G401 (cell line): Measurements from ENCODE around the gene HTRA3. TPM values are rescaled to one million over a fixed set of nuclear protein-coding genes. Genes with fewer than 3 reads are reported as not detected.

Experiments used
- DNase-seq: peaks from one replicate; pipeline ENCODE4 v3.0.0-alpha.2; 2015; ENCODE audit warnings: low spot score
- in situ Hi-C: cut with HindIII; loops from 2 replicates; pipeline ENCODE4 v1.10.0; 2016; ENCODE audit warnings: low sequenced_read_pairs, mixed read lengths
- total RNA-seq: library from RNA; depleted of rRNA; stranded (reverse); fragments of >200 nt; shearing (Covaris generic); gene quantifications from 2 replicates; pipeline ENCODE4 v1.2.3, GENCODE V29; 2014

The HTRA3 gene
- total RNA-seq, 1 experiment from 2014 or later: 0.14 TPM

DNA sequence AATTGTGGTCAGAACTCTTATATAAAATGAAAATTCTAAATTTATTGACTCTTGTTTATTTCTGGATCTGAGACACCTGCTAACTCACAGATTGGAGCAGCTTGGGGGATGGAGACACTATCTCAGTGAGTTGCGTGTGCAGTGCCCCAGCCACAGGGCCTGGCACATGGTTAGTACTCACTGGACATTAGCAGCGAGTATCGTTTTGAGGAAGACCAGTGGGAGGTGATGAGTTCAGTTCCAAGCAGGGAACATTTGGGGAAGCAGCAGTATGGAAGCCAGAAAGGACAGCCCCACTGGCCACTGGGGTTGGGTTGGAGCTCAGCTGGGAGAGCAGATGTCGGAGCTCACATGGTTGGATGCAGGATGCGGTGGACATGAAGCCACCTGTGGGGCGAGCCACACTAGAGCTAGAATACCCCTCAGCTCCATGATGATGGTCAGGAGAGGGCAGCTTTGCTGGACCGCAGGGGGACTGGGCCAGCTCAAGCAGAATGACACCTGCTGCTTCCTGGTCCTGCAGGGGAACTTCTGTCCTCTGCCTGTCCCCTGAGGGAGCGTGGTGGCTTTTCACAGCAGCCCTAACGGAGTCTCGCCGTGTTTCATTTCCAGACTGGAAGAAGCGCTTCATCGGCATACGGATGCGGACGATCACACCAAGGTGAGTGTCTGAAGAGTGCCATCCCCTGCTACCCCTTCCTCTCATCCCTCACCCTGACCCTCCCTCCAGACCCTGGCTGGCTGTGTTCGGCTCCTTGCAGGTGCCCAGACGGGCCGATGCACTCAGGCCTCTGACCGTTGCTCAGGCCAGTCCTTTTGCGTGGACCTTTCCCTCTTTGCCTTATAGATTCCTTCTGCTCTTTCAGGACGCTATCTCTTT is 32.5 kb downstream of the HTRA3 start:
- DNase-seq: no peak
- in situ Hi-C loops: no loop called here

DNA sequence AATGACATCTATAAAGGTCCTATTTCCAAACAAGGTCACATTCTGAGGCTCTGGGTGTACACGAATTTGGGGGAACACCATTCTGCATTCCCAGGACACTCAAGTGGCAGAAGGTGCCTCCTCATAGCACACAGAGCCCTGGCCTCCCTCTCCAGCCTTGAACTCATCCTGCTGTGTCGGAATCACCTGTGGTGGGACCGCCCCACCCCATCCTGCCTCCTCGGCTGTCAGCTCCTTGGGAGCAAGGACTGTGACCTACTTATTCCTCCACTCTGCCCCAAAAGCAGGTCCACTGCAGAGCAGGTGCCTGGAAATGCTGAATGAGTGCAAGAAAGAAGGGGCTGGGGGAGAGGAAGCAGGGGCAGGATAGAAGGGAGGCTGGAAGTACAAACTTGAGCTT is 33.5 kb downstream of the HTRA3 start:
- in situ Hi-C loops: no loop called here
- no peak for DNase-seq

DNA sequence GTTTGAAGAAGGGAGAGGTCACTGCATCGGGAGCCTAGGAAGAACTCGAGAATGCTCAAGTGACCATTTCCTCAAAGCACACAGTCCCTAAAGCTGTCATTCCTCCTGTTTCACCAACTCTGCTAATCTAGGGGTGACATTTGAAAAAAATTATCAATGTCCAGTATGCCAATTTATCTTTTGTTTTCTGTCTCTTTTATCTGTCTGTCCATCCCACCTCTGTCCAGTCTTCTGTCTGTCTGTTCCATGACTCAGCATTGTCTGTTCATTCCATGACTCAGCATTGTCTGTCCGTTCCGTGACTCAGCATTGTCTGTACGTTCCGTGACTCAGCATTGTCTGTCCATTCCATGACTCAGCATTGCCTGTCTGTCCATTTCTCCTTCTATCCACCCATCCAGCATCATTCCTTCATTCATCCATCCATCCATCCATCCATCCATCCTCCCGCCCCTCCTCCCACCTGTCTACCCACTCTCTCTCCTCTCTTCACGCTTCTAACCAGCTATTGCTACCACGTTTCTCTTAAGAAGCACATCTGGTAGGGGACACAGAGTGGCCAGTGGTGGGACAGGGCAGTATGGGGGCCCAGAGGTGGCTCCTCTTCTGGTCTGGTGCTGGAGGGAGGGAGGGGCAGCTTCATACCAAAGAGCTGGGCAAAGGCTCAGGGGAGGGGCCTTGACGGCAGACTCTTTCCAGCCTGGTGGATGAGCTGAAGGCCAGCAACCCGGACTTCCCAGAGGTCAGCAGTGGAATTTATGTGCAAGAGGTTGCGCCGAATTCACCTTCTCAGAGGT is 34.1 kb downstream of the HTRA3 start:
- in situ Hi-C loops: no loop called here
- DNase-seq: no peak

DNA sequence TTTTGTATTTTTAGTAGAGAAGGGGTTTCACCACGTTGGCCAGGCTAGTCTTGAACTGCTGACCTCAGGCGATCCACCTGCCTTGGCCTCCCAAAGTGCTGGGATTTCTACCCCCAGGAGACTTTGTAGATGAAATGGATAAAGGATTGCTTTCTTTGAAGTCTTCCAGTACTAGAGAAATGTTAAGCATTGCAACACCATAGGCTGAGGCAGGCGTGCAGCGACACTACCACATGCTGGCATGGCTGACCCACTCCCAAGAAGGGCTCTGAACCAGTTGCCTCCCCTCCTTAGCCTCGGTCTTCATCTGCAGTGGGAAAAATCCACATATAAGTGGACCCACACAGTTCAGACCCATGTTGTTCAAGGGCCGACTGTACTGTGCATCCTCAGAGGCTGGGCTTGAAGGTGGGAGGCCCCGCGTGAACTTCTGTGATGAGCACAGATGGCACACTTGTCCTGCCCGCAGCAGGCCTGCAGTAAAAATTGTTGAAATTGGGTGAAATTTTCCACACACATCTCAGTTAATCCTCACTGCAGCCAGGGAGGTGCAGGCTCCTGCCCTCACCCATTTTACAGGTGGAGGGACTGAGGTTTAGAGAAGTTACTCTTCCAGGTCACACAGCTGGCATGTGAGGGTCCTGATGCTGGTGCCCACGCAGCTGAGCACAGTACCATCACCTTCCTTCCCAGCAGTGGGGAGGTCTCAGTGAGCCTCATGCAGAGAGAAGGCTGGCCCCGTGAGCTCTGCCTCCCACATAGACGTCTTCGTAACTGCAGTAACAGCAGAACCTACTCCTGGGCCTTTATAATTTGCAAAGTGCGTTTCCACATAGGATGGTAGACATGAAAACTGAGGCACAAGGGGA is 35.5 kb downstream of the HTRA3 start:
- in situ Hi-C loops: no loop called here
- DNase-seq: no peak

DNA sequence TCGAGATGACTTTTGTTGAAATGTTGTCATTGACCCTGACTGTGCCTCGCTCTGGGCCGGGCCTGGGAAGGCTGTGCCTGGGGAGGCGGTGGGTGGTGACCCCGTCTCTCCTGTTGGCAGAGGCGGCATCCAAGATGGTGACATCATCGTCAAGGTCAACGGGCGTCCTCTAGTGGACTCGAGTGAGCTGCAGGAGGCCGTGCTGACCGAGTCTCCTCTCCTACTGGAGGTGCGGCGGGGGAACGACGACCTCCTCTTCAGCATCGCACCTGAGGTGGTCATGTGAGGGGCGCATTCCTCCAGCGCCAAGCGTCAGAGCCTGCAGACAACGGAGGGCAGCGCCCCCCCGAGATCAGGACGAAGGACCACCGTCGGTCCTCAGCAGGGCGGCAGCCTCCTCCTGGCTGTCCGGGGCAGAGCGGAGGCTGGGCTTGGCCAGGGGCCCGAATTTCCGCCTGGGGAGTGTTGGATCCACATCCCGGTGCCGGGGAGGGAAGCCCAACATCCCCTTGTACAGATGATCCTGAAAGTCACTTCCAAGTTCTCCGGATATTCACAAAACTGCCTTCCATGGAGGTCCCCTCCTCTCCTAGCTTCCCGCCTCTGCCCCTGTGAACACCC is 36.4 kb downstream of the HTRA3 start:
- in situ Hi-C loops: no loop called here
- DNase-seq: no peak

DNA sequence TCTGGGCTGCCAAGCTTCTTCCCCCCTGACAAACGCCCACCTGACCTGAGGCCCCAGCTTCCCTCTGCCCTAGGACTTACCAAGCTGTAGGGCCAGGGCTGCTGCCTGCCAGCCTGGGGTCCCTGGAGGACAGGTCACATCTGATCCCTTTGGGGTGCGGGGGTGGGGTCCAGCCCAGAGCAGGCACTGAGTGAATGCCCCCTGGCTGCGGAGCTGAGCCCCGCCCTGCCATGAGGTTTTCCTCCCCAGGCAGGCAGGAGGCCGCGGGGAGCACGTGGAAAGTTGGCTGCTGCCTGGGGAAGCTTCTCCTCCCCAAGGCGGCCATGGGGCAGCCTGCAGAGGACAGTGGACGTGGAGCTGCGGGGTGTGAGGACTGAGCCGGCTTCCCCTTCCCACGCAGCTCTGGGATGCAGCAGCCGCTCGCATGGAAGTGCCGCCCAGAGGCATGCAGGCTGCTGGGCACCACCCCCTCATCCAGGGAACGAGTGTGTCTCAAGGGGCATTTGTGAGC is 37.0 kb downstream of the HTRA3 start:
- in situ Hi-C loops: no loop called here
- no peak for DNase-seq

DNA sequence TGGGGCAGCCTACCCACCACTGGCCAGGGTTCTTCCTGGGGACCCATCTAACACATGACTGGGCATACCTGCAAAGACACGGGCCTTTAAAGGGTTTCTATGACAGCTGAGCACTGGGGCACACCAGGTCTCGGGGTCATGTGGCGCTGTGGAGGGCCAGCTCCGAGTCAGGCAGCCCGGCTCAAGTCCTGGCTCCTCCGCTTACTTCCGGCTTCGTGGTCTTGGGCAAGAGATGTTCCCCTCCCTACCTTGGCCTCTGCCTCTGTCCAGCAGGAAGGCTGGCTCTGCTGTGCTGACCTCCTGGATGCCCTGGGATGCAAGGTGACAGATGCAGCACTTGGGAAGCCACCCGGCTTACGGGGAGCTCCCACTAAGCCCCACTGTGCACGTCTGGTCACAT is 37.6 kb downstream of the HTRA3 start:
- DNase-seq: no peak
- in situ Hi-C loops: no loop called here

DNA sequence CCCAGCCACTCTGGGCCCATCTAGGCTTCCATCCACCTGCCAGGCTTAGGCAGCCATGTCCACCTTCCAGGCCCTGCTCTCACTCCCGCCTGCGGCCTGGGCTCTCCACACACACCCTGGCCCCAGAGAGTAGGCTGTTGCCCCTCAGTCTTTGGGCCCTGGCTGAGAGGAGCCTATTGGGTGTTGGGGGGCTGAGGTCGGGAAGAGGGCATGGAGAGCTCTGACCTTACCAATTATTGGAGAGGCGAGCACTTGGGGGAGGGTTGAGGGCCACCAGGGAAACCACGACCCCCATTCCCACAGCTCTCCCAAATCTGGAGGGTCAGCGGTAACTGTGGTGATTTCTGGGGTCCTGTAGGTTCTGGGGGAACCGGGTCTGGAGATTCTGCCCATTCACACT is 38.2 kb downstream of the HTRA3 start:
- in situ Hi-C loops: no loop called here
- DNase-seq: no peak

DNA sequence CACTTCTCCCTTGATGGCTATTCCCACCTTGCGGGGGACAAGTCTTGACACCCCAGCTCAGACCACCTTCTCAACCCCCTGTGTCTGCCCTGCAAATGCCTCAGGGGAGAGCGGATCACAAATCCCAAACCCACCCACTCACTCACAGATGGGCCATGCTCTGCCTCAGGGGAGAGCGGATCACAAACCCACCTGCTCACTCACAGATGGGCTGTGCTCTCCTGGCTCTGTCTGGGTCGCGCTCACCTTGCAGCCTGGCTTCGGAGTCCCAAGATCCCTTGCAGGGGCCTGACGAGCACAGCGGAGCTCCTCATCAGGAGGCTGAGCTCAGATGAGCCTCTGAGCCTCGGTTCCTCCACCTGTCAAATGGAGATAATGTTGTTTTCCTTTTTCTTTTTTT is 38.6 kb downstream of the HTRA3 start:
- in situ Hi-C loops: no loop called here
- no peak for DNase-seq

DNA sequence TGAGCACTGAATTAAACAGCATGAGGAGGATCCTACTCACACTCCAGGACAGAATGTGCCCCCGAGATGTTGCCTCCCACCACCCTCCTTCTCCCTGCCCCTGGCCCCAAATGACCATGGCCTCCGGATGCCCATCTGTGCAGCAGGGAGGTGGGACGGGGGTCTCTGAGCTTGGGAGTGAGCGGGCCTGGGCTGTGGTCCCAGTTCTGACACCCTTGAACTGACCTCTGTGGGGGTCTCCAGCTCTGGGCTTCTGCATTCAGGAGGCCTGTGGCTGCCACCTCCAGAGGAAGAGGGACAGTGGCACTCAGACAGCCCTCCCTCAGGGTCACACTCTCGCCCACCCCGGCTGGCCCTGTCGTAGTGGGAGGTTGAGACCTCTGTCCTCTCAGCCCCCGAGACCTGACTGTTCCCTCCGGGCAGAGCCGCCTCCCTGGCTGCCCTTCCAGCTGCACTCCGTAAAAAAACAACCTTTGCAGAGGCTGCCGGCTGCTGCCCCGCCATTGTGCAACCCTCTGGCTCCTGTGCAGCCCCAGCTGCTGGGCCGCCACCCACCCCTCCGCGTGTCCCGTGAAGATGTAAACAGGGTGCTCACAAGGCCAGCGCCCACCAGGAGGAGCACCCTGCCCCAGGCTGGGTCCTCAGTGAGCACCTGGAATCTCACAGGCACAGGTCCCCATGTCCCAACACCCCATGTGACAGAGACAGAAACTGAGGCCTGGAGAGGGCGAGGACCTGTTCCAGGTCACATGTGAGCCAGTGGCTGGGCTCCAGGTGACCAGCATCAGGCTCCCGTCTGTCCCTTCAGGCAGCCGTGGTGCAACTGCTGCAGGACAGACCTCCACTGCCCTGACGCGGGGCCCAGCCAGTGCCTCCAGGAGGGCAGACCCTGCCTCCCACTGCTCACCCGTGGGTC is 39.6 kb downstream of the HTRA3 start:
- in situ Hi-C loops: no loop called here
- DNase-seq: no peak

DNA sequence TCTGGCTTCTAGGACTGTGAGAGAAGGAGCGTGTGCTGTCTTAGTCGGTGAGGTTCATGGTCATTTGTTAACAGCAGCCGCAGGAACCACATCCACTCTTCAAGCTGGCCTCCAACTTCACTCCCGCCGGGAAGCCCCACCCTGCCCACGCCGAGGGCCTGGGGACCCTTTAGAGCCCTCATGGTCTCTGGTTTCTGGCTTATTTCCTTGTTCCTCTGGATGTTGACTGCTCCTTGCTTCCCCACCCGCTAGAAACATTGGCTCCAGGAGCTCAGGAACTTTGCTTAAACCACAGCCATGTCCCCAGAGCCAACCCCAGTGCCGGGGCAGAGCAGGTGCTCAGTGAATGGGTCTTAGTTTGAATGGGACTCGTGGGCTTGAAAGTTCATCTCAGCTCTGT is 40.8 kb downstream of the HTRA3 start:
- in situ Hi-C loops: no loop called here
- no peak for DNase-seq

DNA sequence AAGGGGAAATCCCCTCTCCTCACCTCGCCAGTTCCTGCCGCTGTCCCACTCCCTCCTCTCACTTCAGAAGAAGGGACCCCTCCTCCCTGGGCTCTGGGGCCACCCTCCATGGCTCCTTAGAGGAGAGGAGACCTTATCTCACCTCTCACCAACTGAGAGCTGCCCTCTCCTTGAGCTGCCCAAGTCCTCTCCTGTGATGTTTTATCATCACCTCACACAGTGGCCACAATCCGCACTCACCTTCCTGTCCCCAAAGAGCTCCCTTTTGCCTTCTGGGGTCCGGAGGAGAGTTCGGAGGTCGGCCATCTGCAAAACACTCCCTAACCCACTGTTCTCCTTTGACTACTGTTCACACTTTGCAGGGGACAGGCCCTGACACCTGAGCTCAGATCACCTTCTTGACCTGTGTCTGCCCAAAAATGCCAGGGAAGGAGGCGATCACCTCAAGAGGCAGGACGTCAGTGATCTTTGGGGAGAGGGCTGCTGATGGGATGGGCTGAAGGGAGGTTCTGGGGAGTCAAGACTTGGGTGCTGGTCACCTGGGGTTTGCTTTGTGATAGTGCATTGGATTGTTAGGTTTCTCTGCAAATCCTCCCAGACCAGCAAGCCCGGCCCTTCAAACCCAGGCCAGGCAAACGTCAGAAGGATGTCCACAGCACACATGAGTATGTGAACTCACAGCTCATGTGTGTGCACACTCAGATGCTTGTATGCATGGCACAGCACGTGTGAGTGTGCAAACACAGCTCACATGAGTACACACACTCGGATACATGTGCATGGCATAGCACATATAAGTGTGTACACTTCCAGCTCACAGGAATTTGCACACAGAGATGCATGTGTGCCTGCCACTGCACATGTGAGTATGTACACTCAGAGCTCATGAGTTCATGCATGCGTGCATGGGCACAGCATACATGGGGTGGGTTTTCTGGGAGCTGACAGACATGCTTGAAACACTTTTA is 41.8 kb downstream of the HTRA3 start:
- no peak for DNase-seq
- in situ Hi-C loops: no loop called here

DNA sequence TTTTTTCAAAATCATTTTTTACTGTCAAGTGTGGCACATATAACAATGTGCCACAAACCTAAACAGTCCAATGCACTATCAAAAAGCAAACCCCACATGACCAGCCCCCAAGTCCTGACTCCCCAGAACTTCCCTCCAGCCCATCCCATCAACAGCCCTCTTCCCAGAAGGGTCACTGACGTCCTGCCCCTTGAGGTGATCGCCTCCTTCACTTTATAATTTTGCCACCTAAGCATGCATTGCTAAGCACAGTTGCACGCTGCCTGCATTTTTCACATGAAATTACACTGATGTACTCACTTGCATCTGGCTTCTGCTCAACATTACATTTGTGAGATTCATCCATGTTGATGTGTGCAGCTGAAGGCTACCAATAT is 42.5 kb downstream of the HTRA3 start:
- in situ Hi-C loops: no loop called here
- DNase-seq: no peak

DNA sequence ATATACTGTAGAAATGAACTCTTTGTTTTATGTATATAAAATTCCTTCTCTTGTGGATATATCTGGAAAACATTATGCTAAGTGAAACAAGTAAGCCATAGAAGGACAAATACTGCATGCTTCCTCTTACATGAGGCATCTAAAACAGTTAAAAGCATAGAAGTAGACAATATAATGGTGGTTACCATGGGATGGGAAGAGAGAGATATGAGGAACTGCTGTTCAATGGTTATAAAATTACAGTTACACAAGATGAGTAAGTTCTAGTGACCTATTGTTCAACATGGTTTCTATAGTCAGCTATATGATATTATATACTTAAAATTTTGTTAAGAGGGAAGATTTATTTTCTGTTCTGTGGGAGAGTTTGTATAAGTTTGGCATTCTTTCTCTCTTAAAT is 43.4 kb downstream of the HTRA3 start:
- in situ Hi-C loops: no loop called here
- no peak for DNase-seq

DNA sequence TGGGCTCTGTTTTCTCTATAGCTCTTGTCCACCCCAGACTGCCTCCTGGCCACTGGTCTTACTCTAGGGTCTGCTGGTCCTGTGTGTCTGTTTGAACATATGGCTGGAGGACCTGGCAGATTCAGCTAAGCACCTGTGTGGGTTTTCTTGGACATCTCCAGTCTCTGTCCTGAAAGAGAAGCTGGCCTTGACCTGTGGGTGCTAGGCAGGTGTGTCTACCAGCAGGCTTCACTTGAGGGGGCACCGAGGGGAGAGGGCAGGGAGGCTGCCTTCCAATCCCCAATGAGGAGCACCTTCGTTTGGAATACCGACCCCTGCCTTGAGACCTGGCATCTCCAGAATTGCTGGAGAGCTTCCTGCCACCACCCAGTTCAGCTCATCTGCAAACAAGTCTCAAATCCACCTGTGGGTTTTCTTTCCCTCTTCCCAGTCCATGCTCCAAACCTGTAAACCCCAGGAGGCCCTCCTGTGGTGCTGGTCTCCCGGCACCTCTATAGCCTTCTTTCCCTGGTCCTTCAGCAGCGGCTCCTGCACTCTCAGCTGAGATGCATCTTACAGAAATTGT is 45.2 kb downstream of the HTRA3 start:
- no peak for DNase-seq
- in situ Hi-C loops: no loop called here

DNA sequence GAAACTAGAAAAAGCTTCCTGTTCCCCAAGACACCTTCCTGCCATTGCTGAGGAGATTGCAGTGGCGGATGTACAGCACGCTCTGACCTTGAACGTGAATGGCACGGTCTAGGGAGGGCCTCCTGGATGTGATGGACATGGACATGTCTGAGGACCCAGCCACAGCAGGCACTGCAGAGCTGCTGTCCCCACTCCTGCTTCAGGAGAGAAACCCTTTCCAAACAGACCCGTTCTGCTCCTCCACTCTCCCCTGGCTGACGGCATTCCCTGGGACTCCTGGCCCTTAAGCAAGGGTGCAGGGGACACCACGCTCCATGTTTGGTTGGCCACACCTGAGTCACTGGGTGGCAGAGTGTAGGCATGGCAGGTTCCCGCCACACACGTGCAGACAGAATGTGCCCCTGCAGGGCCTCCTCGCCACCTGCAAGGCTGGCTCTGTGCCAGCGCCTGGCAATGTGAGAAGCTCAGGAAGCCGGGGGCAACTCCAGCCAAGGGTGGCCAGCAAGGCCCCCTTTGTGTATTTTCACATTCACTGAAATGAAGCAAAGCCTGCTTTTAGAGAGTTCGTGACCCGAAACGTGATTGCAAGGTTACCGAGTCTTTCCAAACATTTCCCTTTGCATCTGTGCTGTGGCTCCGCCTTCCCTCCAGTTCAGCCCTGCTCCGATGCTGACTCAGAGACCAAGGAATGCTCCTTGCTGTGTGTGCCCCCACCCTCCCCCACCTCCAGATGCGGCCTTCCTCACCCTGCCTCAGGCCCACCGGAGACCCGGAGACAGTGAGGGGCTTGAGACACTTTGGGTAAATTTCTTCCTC is 46.1 kb downstream of the HTRA3 start:
- in situ Hi-C loops: no loop called here
- DNase-seq: peak; percentile 33
